Stimulated activated CD8-positive, alpha-beta memory T cell treated with anti-CD3 and anti-CD28 coated beads, Interleukin-7, amount 100 ng/mL, for 48 hours (primary cell): ENCODE results near the gene ULBP2.

Experiments used
- DNase-seq, 2 donors: peaks; one replicate each; pipeline ENCODE4 v3.0.0-alpha.2; 2020; ENCODE audit warnings: low read depth in 1 of 2; ENCODE audit errors: extremely low read depth in 1 of 2

Gene ULBP2, protein sequence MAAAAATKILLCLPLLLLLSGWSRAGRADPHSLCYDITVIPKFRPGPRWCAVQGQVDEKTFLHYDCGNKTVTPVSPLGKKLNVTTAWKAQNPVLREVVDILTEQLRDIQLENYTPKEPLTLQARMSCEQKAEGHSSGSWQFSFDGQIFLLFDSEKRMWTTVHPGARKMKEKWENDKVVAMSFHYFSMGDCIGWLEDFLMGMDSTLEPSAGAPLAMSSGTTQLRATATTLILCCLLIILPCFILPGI

DNA sequence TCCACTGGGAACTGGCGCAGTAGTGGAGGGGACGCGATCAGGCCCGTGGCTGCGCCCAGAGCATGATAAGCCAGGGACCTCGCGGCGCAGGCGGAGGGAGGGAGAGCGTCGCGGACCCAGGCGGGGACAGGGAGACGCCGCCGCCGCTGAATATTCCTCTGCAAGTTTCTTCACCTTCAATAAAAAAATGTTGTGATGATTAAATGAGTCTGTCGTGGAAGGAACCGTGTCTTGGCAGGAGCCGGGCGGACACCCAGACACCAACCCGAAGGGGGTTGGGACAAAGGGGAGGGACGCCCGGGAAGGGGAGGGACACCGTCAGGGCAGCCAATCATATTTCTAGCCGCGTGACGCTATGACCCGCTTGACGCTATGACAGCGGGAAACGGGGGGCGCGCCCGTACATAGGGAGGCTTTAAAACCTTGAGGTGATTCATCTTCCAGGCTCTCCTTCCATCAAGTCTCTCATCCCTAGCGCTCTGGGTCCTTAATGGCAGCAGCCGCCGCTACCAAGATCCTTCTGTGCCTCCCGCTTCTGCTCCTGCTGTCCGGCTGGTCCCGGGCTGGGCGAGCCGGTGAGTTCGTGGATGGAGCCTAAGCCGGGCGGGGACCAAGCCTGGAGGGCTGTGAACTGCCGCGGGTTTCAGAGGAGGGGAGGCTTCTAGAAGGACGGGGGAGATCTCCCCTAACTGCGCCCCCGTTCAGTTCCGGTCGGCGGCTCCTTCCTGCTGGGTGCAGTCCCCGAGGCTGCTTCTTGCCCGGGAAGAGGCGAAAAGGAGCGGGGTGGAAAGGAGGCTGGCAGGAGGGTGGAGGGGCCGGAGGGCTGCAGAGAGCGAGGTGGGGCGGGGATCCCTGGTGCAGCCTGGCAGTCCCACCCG is at the start of gene ULBP2:
ULBP2 (plus strand) TSS at position 432 of the 878 bp plus-strand sequence; CDS start at position 491, 59 bp downstream.
- DNase-seq = peak; percentile 67 to 87

DNA sequence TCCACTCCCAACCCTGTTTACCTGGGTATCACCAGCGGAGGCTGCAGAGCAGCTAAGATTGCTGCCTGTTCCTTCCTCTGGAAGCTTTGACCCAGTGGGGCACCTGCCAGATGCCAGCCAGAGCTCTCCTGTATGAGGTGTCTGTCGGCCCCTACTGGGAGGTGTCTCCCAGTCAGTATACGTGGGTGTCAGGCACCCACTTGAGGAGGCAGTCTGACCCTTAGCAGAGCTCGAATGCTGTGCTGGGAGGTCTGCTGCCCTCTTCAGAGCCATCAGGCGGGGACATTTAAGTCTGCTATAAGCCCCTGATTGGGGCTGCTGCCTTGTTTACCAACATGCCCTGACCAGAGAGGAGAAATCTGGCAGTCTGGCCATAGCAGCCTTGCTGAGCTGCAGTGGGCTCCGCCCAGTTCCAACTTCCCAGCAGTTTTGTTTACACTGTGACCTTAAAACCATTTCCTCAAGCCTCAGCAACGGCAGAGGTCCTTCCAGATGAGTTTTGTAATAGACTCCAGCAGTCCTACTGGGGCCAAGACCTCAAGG is 46.7 kb upstream of the ULBP2 start:
- no peak for DNase-seq

DNA sequence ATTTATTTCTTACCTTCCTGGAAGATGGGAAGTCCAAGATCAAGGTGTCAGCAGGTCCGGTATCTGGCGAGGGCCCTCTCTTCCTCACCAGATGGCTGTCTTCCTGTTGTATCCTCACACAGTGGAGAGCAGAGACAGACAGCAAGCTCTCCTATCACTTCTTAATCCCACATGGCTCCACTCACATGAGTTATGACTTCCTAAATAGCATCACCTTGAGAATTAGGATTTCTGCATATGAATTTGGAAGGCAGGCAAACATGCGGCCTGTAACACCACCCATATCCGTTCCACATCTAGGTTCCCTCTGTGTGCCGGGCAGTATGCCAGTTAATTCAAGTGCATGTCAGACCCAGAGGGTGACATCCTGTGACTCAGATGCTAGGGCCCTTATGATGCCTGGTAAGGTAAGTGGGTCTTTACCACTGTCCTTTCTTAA is 46.0 kb upstream of the ULBP2 start:
- DNase-seq = peak in 1 of 2 donors; percentile 20

DNA sequence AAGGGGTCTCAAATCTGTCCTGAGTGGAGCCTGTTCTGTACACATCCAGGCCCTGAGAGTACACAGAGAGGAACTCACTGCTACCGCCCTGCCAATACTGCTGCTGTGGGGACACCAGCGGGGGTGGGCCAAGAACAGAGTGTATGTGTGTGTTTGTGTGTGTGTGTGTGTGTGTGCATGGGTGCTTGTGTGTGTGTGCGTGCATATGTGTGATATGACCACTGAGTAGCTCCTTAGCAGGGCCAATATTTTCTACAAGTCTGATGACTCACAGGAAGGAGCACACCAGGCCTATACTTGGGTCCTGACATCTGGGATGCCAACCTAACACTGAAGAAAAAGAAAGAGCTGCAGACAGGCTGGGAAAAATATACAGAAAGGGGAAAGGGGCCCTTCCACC is 45.3 kb upstream of the ULBP2 start:
- no peak for DNase-seq

DNA sequence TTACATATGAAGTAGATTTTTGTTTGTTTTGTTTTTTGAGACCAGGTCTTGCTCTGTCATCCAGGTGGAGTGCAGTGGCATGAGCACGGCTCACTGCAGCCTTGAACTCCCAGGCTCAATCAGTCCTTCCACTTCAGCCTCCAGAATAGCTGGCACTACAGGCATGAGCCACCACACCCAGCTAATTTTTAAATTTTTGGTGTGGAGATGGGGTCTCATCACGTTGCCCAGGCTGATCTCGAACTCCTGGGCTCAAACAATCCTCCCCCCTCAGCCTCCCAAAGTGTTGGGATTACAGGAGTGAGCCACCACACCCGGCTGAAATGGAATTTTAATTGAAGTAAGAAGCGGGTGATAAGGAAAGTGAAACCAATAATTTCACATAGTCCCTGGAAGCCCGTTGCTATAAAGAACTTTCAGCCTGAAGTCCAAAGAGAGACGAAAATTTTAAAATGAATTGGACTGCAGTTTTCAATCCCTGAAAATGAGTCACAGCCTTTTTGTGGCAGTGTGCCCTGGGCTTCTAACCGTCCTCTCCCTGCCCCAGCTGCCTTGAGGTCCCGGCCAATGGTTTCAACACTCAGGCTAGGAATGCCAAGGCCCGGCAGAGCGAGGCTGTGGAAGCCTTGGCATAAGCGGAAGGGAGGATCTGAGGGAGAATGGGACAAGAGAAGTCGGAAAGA is 44.7 kb upstream of the ULBP2 start:
- no peak for DNase-seq

DNA sequence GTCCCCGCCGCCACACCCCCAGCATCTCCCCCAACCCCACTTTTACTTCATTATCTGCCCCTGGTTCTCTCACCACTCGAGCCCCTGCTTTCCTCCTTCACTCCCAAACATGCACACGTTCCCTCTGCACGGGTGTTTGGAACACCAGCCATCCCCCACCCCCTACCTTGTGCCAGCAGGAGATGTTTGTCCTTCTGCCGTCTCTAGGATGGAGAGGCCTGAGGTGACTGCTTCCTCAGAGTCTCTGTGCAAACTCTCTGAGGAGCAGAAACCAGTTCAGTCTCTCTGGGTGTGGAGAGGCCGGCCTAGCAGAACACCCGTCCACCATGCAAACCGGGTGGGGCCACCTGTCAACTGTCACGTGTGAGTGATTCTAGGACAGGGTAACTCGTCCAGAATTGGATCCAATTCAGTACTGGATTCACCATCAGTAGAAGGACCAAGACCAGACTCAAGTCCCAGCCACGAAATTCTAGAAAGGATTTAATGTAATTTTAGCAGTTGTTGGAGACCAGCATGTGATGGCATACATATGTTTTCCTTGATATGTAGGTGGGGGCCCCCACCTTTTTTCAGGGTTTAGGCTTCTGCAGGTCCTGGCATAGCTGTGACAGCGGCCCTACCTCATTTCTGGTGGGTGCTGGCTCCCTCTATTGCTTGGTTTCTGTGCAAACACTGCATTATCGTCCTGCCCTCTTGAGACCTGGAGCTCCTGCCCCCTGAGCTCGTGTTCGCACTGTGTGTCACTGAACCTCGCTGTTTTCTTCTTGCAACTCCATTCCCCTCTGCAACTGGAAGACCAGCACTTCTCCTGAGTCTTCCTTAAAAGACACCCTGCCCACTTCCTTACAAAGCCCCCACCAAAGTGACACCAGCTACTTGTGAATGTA is 43.7 kb upstream of the ULBP2 start, which contains the start of gene RAET1E:
RAET1E (minus strand) TSS at position 259 of the 890 bp plus-strand sequence. CDS start 7,212 bp downstream, outside the sequence.
- no peak for DNase-seq

DNA sequence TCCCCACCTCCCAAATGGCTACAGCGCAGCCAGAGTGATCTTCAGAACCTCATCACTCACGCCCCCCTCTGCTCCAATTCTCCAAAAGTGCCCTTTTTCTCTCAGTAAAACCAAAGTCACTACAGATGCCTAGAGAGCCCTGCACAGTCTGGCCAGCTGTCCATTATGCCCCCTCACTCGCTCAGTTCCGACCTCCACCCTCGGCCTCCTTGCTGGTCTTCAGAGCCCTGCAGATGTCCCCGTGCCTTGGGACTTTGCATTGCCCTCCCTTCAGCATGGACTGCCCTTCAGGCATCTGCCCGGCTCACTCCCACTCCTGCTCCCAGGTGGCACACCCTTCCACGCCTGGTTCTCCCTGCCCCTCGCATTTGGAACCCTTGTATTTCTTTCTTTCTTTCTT is 42.8 kb upstream of the ULBP2 start:
- no peak for DNase-seq

DNA sequence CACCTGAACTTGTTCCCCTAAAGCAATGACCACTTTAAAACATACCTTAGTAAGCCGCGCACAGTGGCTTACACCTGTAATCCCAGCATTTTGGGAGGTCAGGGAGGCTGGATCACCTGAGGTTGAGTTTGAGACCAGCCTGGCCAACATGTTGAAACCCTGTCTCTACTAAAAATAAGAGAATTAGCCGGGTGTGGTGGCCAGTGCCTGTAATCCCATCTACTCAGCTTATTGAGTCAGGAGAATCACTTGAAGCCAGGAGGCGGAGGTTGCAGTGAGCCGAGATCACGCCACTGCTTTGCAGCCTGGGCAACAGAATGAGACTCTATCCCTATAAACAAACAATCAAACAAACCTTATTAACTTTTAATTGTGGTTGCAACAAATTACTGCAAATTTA is 42.3 kb upstream of the ULBP2 start:
- no peak for DNase-seq

DNA sequence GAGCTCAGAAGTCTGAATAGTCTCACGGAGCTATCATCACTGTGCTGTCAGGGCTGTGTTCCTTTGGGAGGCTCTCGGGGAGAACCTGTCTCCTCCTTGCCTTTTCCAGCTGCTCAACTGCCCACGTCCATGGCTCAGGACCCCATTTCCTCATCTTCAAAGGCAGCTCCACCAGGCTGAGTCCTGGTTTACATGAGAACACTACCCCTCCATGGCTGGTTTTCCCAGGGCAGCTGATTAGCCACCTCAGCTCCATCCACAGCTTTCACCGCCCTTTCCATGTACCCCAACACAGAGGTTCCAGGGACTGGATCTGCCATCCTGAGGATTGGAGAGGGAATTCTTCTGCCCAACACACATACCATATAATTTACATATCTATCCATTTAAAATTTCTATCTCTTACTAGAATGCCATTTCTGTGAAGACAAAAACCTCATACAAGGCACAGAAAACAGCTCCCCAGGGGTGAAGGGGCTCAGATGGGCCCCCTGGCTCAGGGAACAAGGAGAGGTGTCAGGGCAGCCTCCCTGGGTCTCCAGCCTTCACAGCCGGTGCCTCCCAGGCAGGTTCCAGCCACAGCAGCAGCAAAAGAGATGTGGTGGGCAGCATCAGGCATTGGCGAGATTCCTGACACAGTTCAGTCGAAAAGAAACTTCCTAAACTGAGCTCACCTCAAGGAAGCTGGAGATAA is 41.7 kb upstream of the ULBP2 start:
- DNase-seq = no peak

DNA sequence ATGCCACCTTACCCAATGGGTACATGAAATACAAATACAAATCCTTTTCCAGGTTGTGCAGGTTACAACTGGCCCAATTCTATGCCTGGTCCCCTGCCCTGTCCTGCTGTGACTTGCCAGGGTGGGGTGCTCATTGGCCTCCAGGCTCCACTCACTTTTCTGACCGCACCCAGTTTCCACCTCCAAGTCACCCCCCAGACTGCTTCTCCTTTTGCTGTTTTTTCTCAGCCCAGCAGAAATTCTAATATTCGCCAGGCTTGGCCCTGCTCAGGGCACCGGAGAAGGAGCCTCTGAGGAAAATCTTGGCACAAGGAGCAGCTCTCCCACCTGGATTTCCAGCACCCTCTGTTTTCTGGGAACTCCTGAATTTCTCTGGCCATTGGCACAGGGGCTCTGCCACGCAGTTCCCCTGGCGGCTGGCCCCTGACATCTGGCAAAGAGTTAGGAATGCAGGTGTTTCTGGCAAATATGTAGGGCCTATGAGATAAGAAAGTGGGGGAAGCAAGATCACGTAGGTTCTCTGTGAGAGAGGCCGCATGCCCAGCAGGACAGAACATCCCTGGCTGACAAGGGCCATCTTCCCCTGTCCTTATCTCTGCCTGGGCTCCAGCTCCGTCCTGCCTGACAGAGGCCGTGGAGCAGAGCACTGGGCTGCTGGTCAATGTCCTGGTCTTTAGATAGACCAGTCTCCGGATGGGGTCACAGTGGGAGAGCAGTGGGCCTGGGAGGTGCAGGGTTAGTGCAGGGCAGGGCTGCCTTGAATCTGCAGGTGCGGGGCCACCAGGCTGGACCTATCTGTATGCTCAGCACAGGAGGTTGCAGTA is 41.0 kb upstream of the ULBP2 start:
- no peak for DNase-seq

DNA sequence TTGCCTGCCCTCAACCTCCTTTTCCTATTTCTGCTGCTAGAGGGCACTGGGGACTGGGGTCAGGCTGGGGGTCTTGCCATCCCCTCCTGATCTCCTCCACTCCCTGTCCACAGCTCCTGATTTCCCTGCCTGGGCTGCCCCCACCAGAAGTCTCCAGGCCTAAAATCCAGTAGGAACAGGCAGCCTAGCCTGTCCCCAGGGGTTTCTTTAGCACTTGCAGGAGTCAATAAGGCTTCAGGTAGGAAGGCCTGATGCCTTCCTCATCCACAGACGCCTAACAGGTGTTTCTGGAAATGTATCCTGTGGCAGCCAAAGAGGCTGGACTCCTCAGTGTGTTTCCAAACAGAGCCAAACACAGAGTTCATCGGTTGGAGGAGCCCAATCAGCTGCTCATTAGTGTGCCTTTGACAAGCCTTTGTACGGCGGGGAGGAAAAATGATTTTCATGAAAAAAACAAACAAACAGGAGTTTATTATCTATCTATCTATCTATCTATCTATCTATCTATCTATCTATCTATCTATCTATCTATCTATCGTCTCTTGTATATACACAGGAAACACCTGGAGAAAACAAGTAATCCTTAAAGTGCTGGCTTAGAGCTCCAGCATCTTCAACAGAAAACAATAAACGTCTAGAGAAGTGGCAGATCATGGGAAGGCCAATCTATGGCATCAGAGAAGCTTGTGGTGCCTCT is 40.2 kb upstream of the ULBP2 start:
- DNase-seq = no peak

DNA sequence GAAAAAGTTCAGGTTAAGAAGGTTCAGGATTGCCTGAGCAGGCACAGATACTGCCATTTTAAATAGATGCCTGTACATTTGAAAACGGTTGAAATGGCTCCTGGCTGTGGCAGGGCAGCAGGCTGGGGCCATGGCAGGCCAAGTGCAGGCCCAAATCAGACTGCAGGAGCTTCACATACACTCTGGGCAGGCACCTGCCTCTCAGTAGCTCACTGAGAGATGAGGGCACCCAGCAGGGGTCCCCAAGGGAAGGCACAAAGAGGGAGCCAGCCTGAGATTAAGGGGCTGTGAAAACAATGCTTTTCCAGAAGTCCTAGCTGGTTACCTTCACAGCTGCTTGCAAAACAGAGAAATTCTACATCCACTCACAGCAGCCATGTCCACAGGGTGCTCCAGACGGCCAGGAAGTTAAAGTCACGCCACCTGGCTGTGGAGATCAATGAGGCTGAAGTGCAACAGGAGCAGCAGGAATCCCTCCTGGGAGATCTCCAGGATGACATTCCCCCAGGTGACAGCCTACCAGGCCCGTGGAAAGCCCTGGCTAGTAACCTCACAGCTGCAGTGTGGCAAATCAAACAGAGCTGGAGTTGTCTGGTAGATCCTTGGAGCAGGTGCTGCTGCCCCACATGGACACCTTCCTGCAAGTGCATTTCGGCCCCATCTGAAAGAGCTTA is 37.7 kb upstream of the ULBP2 start:
- no peak for DNase-seq

DNA sequence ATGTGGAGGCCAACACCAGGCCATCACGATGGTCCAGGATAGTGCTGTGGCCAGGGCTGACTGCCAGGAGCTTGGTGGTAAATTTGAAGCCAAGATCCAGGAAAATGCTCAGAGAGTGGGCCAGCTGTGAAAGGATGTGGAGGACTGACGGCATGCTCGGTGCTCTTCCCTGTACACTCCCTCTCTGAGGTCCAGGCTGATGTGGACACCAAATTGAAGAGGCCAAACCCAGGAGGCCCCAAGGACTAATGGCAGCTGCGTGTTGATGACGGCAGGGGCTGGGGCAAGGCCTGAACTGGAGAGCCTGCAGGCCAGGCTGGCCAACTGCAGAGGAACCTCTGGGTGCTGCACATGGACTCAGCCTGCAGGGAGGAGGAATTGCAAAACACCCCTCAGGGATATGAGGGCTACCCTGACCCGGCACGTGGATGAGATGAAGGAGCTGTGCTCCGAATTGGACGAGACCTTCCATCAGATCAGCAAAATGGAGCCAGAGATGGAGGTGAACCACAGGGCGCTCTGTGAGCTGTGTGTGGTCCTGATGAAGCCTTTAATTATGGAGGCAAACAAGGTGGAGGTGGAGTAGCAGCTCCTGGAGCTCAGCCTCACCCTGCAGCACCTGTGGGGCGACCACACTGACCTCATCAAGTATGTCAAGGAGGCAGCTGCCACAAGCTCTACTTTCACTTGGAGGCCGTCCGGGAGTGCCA is 37.0 kb upstream of the ULBP2 start:
- DNase-seq = no peak

DNA sequence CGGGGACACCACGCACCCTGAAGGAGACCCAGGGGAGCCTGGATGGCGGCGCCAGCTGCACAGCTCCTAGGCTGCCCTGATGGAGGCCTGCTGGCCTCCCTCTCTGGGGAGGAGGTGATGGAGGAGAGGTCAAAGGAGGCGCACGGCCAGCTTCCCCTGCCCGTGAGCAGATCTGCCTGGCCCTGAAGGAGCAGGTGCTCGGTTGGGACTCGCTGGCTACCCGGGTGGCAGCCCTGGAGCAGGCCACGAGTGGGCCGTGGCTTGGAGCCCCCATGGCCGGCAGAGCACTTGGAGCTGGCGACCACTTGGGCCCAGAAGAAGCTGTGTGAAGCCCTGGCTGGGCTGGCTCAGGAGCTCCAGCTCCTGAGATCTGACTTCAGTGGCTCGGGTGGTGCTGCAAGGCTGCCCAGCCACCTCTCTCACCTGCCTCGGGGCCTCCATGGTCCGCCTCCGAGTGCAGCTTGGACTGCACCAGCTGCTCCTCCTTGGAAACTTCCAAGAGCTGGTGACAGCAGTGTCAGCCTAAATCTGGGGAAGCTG is 36.4 kb upstream of the ULBP2 start:
- DNase-seq = no peak

DNA sequence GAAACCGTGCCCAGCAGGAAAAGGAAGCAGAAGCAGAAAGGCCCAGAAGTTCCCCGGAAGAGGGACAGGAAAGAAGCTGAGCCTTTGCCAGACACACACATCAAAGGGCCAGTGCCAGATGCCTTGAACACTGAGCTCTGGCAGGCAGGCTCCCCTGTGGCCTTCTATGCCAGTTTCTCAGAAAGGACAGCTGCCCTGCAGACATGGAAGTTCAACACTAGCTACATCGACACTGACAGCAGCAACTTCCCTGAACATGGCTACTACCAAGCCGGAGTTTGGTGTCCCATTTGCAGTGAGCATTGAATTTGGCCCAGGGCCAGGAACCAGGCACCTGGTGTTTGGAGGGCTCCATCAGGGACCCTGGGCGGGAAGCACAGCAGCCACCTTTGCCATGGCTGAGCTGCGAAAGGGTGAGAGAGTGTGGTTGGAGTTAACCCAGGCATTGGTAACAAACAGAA is 35.9 kb upstream of the ULBP2 start:
- DNase-seq = no peak

DNA sequence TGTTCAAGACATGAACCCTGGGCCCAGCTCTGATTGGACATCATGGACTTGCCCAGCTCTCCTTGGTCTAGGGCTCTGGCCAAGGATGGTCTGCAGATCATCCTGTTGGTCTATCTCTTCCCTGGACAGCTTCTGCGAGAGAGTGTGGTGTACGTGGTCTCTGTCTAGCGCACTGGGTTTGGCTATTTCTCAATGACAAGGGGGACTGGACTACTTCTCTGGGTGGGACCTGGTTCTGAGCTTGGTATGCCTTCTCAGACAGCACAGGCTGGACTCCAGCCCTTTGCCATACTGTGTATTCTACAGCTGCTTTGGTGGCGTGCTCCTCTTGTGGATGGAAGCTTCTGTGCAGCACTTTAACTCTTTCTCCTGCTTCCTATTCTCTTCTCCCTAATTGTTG is 35.4 kb upstream of the ULBP2 start:
- no peak for DNase-seq

DNA sequence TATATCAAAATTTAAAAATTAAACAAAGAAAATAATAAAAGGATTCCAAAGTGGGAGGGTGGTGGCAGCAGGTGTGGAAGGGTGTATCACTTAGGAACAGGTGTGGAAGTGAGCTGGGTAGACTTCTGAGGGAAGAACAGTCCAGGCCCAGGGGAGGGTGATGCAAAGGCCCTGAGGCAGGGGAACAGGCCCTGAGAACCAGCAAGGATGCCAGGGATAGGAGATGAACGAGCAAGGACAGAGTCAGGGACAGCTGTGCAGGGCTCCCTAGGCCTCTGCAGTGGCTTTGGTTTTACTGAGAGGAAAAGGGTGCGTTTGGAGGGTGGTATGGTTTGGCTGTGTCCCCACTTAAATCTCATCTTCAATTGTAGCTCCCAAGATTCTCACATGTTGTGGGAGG is 34.5 kb upstream of the ULBP2 start:
- no peak for DNase-seq
